ENCODE data around the gene TEX101. TPM values are rescaled to one million over a fixed set of nuclear protein-coding genes. Genes with fewer than 3 reads are reported as not detected.
"Not testable (repeated sequence)": the region's sequence is repeated elsewhere in the genome, so short reads cannot be mapped to it uniquely, and the experiment has no call there.

The TEX101 gene
- total RNA-seq, 3 donors from 2014 or later (not counting 1 experiment from before 2014, with no cell fraction given): 1.4 TPM; not detected in 2

- Histone ChIP-seq H3K4me1 (ENCODE audit: control insufficient read depth, insufficient read depth, low read length) (no peaks in the 10 kb centered on the region), H3K9me3 (ENCODE audit: control insufficient read depth, insufficient read depth, low read length) (no peaks in the 10 kb centered on the region), H3K27me3 (ENCODE audit: control insufficient read depth, insufficient read depth, low read length) (no peaks in the 10 kb centered on the region), H3K36me3 (ENCODE audit: control insufficient read depth, insufficient read depth, low read length) (no peaks in the 10 kb centered on the region), H3K4me3 (ENCODE audit: low read length) (no peak overlapping the region), H3K27ac (ENCODE audit: low read length) (no peak overlapping the region)
- Mint-ChIP-seq H3K27me3 (ENCODE audit: low read depth in 2 of 2) (peaks cover 7% of the 10 kb centered on the region in 2 donors), H3K27ac (no peak overlapping the region), H3K36me3 (no peaks in the 10 kb centered on the region), H3K4me3 (no peak overlapping the region), H3K9me3 (no peaks in the 10 kb centered on the region), H3K4me1 (no peaks in the 10 kb centered on the region)
- TF ChIP-seq CTCF (IDR thresholded peaks at IDR 0.05): no peak
- no peak for DNase-seq
- intact Hi-C loops (cut with micrococcal nuclease): no loop called here
- ATAC-seq: no peak
- WGBS (ENCODE audit: insufficient coverage): 82% methylated on average over 4 of the region's 4 CpGs
These were observed 33.8 kb upstream of the TEX101 start for GRCh38 chr19:43380771-43381386.

- DNase-seq; H3K4me3 Mint-ChIP-seq; H3K27me3 ChIP-seq (ENCODE audit: control insufficient read depth, insufficient read depth, low read length); H3K36me3 ChIP-seq (ENCODE audit: control insufficient read depth, insufficient read depth, low read length); H3K4me3 ChIP-seq (ENCODE audit: low read length); H3K4me1 Mint-ChIP-seq; intact Hi-C loops (cut with micrococcal nuclease); H3K9me3 ChIP-seq (ENCODE audit: control insufficient read depth, insufficient read depth, low read length); H3K4me1 ChIP-seq (ENCODE audit: control insufficient read depth, insufficient read depth, low read length); H3K9me3 Mint-ChIP-seq; H3K27ac ChIP-seq (ENCODE audit: low read length); H3K27ac Mint-ChIP-seq; H3K36me3 Mint-ChIP-seq; ATAC-seq; H3K27me3 Mint-ChIP-seq (ENCODE audit: low read depth in 2 of 2): not testable (repeated sequence)
- 45% methylated on average over 4 of the region's 12 CpGs for WGBS (ENCODE audit: insufficient coverage)
These were observed 32.0 kb upstream of the TEX101 start for GRCh38 chr19:43382586-43383216.

- H3K4me1 Mint-ChIP-seq; DNase-seq; H3K4me3 ChIP-seq (ENCODE audit: low read length); H3K27ac ChIP-seq (ENCODE audit: low read length); H3K4me1 ChIP-seq (ENCODE audit: control insufficient read depth, insufficient read depth, low read length); H3K9me3 Mint-ChIP-seq; H3K27me3 Mint-ChIP-seq (ENCODE audit: low read depth in 2 of 2); H3K27ac Mint-ChIP-seq; H3K9me3 ChIP-seq (ENCODE audit: control insufficient read depth, insufficient read depth, low read length); H3K27me3 ChIP-seq (ENCODE audit: control insufficient read depth, insufficient read depth, low read length); H3K4me3 Mint-ChIP-seq; H3K36me3 Mint-ChIP-seq; H3K36me3 ChIP-seq (ENCODE audit: control insufficient read depth, insufficient read depth, low read length); intact Hi-C loops (cut with micrococcal nuclease); ATAC-seq: not testable (repeated sequence)
- WGBS (ENCODE audit: insufficient coverage): 96% methylated on average over 6 of the region's 7 CpGs
These were observed 31.4 kb upstream of the TEX101 start for GRCh38 chr19:43383254-43383653.

GRCh38 chr19:43383759-43384158 is 30.9 kb upstream of the TEX101 start:
- H3K9me3 ChIP-seq (ENCODE audit: control insufficient read depth, insufficient read depth, low read length); H3K36me3 ChIP-seq (ENCODE audit: control insufficient read depth, insufficient read depth, low read length); ATAC-seq; H3K36me3 Mint-ChIP-seq; H3K4me1 ChIP-seq (ENCODE audit: control insufficient read depth, insufficient read depth, low read length); H3K4me3 ChIP-seq (ENCODE audit: low read length); H3K9me3 Mint-ChIP-seq; H3K4me3 Mint-ChIP-seq; intact Hi-C loops (cut with micrococcal nuclease); H3K4me1 Mint-ChIP-seq; H3K27ac ChIP-seq (ENCODE audit: low read length); H3K27me3 ChIP-seq (ENCODE audit: control insufficient read depth, insufficient read depth, low read length); H3K27me3 Mint-ChIP-seq (ENCODE audit: low read depth in 2 of 2); H3K27ac Mint-ChIP-seq; DNase-seq: not testable (repeated sequence)
- 74% methylated on average over 3 of the region's 3 CpGs for WGBS (ENCODE audit: insufficient coverage)

- DNase-seq; H3K4me1 Mint-ChIP-seq; H3K4me3 ChIP-seq (ENCODE audit: low read length); H3K27ac Mint-ChIP-seq; H3K9me3 ChIP-seq (ENCODE audit: control insufficient read depth, insufficient read depth, low read length); intact Hi-C loops (cut with micrococcal nuclease); H3K27ac ChIP-seq (ENCODE audit: low read length); ATAC-seq; H3K4me1 ChIP-seq (ENCODE audit: control insufficient read depth, insufficient read depth, low read length); H3K27me3 ChIP-seq (ENCODE audit: control insufficient read depth, insufficient read depth, low read length); H3K36me3 Mint-ChIP-seq; H3K4me3 Mint-ChIP-seq; H3K36me3 ChIP-seq (ENCODE audit: control insufficient read depth, insufficient read depth, low read length); H3K9me3 Mint-ChIP-seq: not testable (repeated sequence)
- H3K27me3 Mint-ChIP-seq (ENCODE audit: low read depth in 2 of 2): peaks cover 10 to 17% of the 10 kb centered on the region in 2 donors
- WGBS (ENCODE audit: insufficient coverage): 92% methylated on average over 9 of the region's 11 CpGs
These were observed 23.7 kb upstream of the TEX101 start for GRCh38 chr19:43390903-43391551.

- intact Hi-C loops (cut with micrococcal nuclease); H3K9me3 Mint-ChIP-seq; H3K36me3 Mint-ChIP-seq; H3K4me1 Mint-ChIP-seq; H3K9me3 ChIP-seq (ENCODE audit: control insufficient read depth, insufficient read depth, low read length); H3K4me1 ChIP-seq (ENCODE audit: control insufficient read depth, insufficient read depth, low read length); DNase-seq; H3K27me3 ChIP-seq (ENCODE audit: control insufficient read depth, insufficient read depth, low read length); H3K27ac ChIP-seq (ENCODE audit: low read length); H3K36me3 ChIP-seq (ENCODE audit: control insufficient read depth, insufficient read depth, low read length); H3K4me3 ChIP-seq (ENCODE audit: low read length); H3K4me3 Mint-ChIP-seq; ATAC-seq; H3K27ac Mint-ChIP-seq: not testable (repeated sequence)
- 92% methylated on average over 6 of the region's 6 CpGs for WGBS (ENCODE audit: insufficient coverage)
- H3K27me3 Mint-ChIP-seq (ENCODE audit: low read depth in 2 of 2): peaks cover 10 to 17% of the 10 kb centered on the region in 2 donors
These were observed 23.1 kb upstream of the TEX101 start for GRCh38 chr19:43391552-43391935.

GRCh38 chr19:43393501-43393900 is 21.2 kb upstream of the TEX101 start:
- WGBS (ENCODE audit: insufficient coverage): 76% methylated on average over 3 of the region's 3 CpGs
- H3K4me3 Mint-ChIP-seq; ATAC-seq; H3K4me3 ChIP-seq (ENCODE audit: low read length); DNase-seq; H3K36me3 ChIP-seq (ENCODE audit: control insufficient read depth, insufficient read depth, low read length); H3K27ac ChIP-seq (ENCODE audit: low read length); H3K4me1 Mint-ChIP-seq; H3K9me3 Mint-ChIP-seq; H3K9me3 ChIP-seq (ENCODE audit: control insufficient read depth, insufficient read depth, low read length); H3K27me3 ChIP-seq (ENCODE audit: control insufficient read depth, insufficient read depth, low read length); H3K36me3 Mint-ChIP-seq; H3K4me1 ChIP-seq (ENCODE audit: control insufficient read depth, insufficient read depth, low read length); H3K27ac Mint-ChIP-seq; intact Hi-C loops (cut with micrococcal nuclease): not testable (repeated sequence)
- H3K27me3 Mint-ChIP-seq (ENCODE audit: low read depth in 2 of 2): peaks cover 10 to 17% of the 10 kb centered on the region in 2 donors
